Transverse colon (tissue), 4 donors: ENCODE measurements around the gene ARFGAP3. TPM values are rescaled to one million over a fixed set of nuclear protein-coding genes. Genes with fewer than 3 reads are reported as not detected.

Source experiments
- DNase-seq: peaks from one replicate; pipeline ENCODE4 v3.0.0-alpha.2; 2019
- H3K27ac ChIP-seq, 4 donors: fragments of 200-600 bp; sonication (generic); 2 replicates each; pipeline ENCODE4 v1.5.1; 2016 to 2018; ENCODE audit warnings: inconsistent platforms in 4 of 4
- H3K27me3 ChIP-seq: fragments of 200-600 bp; sonication (generic); 2 replicates; pipeline ENCODE4 v1.5.1; 2017; ENCODE audit warnings: inconsistent platforms
- H3K36me3 ChIP-seq, 4 donors: fragments of 200-600 bp; sonication (generic); 2 replicates each; pipeline ENCODE4 v1.5.1; 2017 to 2019; ENCODE audit warnings: inconsistent platforms in 4 of 4
- H3K4me1 ChIP-seq, 4 donors: fragments of 200-600 bp; sonication (generic); 2 replicates each; pipeline ENCODE4 v1.5.1; 2017 to 2020; ENCODE audit warnings: inconsistent platforms in 4 of 4
- H3K4me3 ChIP-seq, 4 donors: fragments of 200-600 bp; sonication (generic); 1 replicate in 1 of 4; 2 replicates in 3 of 4; pipeline versions ENCODE4 v1.5.1 to v1.6.1; 2017 to 2019; ENCODE audit warnings: inconsistent platforms in 4 of 4
- H3K9me3 ChIP-seq, 2 donors: fragments of 200-600 bp; sonication (generic); 2 replicates each; pipeline ENCODE4 v1.5.1; 2017 to 2019; ENCODE audit warnings: inconsistent platforms in 2 of 2
- CTCF ChIP-seq, 5 experiments: fragments of 200-600 bp in 3 of 5; fragments of 450-650 bp in 2 of 5; sonication (generic) in 3 of 5; IDR thresholded peaks; 1 replicate in 2 of 5; 2 replicates in 3 of 5; pipeline ENCODE4 v1.5.1; 2016 to 2017; ENCODE audit warnings: antibody characterized with exemption in 5 of 5, inconsistent platforms in 3 of 5, mild to moderate bottlenecking in 2 of 5, moderate library complexity in 1 of 5
- EP300 ChIP-seq: sonication (generic); formaldehyde crosslinking; IDR thresholded peaks from one replicate; pipeline ENCODE4 v1.6.1; 2017; ENCODE audit warnings: antibody characterized with exemption, low read depth
- POLR2A ChIP-seq: fragments of 450-650 bp; IDR thresholded peaks from one replicate; pipeline ENCODE4 v1.6.1; 2016; ENCODE audit warnings: antibody characterized with exemption, mild to moderate bottlenecking, moderate library complexity
- POLR2AphosphoS5 ChIP-seq, 3 donors: sonication (generic); formaldehyde crosslinking; IDR thresholded peaks; one replicate each; pipeline ENCODE4 v1.6.1; 2016; ENCODE audit warnings: antibody characterized with exemption in 3 of 3
- WGBS, 2 donors: methylation state at CpG; one replicate each; pipeline ENCODE4 v1.1.5; 2018; ENCODE audit warnings: low coverage in 1 of 2; 5-methylcytosine and 5-hydroxymethylcytosine counted together
- in situ Hi-C, 4 donors: fragments of 200-750 bp; cut with MboI; loops; one replicate each; pipeline versions ENCODE4 v1.15.0 to v1.15.1; 2017; ENCODE audit warnings: low sequenced_read_pairs in 3 of 4, low pct_ligation_motif_present in 1 of 4, low pct_unique_long_range_greater_than_20kb in 1 of 4
- intact Hi-C: fragments of 100-400 bp; cut with DNase I; formaldehyde crosslinking; loops from one replicate; pipeline ENCODE4 v1.15.1; 2023; ENCODE audit warnings: low total_unique reads
- total RNA-seq, 4 donors: library from RNA; depleted of rRNA; stranded (reverse); fragments of >200 nt; gene quantifications; one replicate each; pipeline ENCODE4 v1.1.0, GENCODE V29; 2016

Gene ARFGAP3
- total RNA-seq, 4 donors from 2014 or later: 24.3 to 43.5 (median 33.3) TPM

GRCh38 chr22:42836026-42836425, 21.0 kb downstream of the ARFGAP3 start:
- in situ Hi-C loops: no loop called here
- peaks cover 0 to 45% (median 14%) of the 10 kb centered on the region in 4 donors for H3K36me3 ChIP-seq
- 95 to 100% methylated on average over 2 to 5 of the region's 5 CpGs for WGBS, 2 donors

GRCh38 chr22:42834177-42834949, 22.7 kb downstream of the ARFGAP3 start:
- TF ChIP-seq POLR2AphosphoS5 (IDR thresholded peaks at IDR 0.05) (no peak), CTCF (IDR thresholded peaks at IDR 0.05) (no peak), EP300 (no peak), POLR2A (no peak)
- no peaks in the 10 kb centered on the region for H3K9me3 ChIP-seq
- no peaks in the 10 kb centered on the region for H3K4me1 ChIP-seq
- peaks cover 0 to 52% (median 21%) of the 10 kb centered on the region in 4 donors for H3K36me3 ChIP-seq
- in situ Hi-C loops (no loop called here), intact Hi-C loops (no loop called here)
- no peak for DNase-seq
- no peak overlapping the region for H3K27ac ChIP-seq
- 71 to 76% methylated on average over 5 of the region's 5 CpGs for WGBS, 2 donors
- no peak overlapping the region for H3K4me3 ChIP-seq
- H3K27me3 ChIP-seq: no peaks in the 10 kb centered on the region

More at GRCh38 chr22:42836026-42836425, 21.0 kb downstream of the ARFGAP3 start:
- no peak for TF ChIP-seq EP300
- no peak for TF ChIP-seq POLR2A
- no peak for TF ChIP-seq CTCF (IDR thresholded peaks at IDR 0.05)
- TF ChIP-seq POLR2AphosphoS5 (IDR thresholded peaks at IDR 0.05): no peak
- no peaks in the 10 kb centered on the region for H3K4me1 ChIP-seq
- no peaks in the 10 kb centered on the region for H3K9me3 ChIP-seq
- H3K27ac ChIP-seq: no peak overlapping the region
- intact Hi-C loops: no loop called here
- no peak overlapping the region for H3K4me3 ChIP-seq
- H3K27me3 ChIP-seq: no peaks in the 10 kb centered on the region
- no peak for DNase-seq

- in situ Hi-C loops (no loop called here), intact Hi-C loops (no loop called here)
- no peaks in the 10 kb centered on the region for H3K27me3 ChIP-seq
- H3K27ac ChIP-seq: no peak overlapping the region
- no peaks in the 10 kb centered on the region for H3K4me1 ChIP-seq
- TF ChIP-seq POLR2A (no peak), CTCF (IDR thresholded peaks at IDR 0.05) (no peak), EP300 (no peak), POLR2AphosphoS5 (IDR thresholded peaks at IDR 0.05) (no peak)
- no peak overlapping the region for H3K4me3 ChIP-seq
- no peaks in the 10 kb centered on the region for H3K9me3 ChIP-seq
- H3K36me3 ChIP-seq: peaks cover 0 to 65% (median 25%) of the 10 kb centered on the region in 4 donors
- no peak for DNase-seq
Observed at GRCh38 chr22:42833104-42833503, 24.0 kb downstream of the ARFGAP3 start.

- Histone ChIP-seq H3K9me3 (no peaks in the 10 kb centered on the region), H3K27ac (no peak overlapping the region), H3K4me1 (no peaks in the 10 kb centered on the region), H3K36me3 (peaks cover 0 to 68% (median 25%) of the 10 kb centered on the region in 4 donors), H3K27me3 (no peaks in the 10 kb centered on the region), H3K4me3 (no peak overlapping the region)
- DNase-seq: no peak
- TF ChIP-seq CTCF (IDR thresholded peaks at IDR 0.05) (no peak), POLR2AphosphoS5 (IDR thresholded peaks at IDR 0.05) (no peak), POLR2A (no peak), EP300 (no peak)
- in situ Hi-C loops: no loop called here
- intact Hi-C loops: no loop called here
- 91 to 93% methylated on average over 4 of the region's 4 CpGs for WGBS, 2 donors
Observed at GRCh38 chr22:42831712-42832111, 25.4 kb downstream of the ARFGAP3 start.
